T-helper 2 cell treated with Interferon-gamma antibody and Interleukin-4, amounts not matched to agents 5 μg/mL and 100 μg/mL, for 36 hours (primary cell): Measurements from ENCODE around the gene CTNNBL1.

Source experiments
- DNase-seq: peaks from one replicate; pipeline ENCODE4 v3.0.0; 2021; ENCODE audit warnings: low spot score
- H3K27ac Mint-ChIP-seq: one replicate; pipeline ENCODE4 v1.8.0; 2021; ENCODE audit warnings: mild to moderate bottlenecking, mixed read lengths
- H3K27me3 Mint-ChIP-seq: one replicate; pipeline ENCODE4 v1.8.0; 2021; ENCODE audit warnings: low read depth, mixed read lengths
- H3K36me3 Mint-ChIP-seq: one replicate; pipeline ENCODE4 v1.8.0; 2021; ENCODE audit warnings: low read depth, mixed read lengths
- H3K4me1 Mint-ChIP-seq: one replicate; pipeline ENCODE4 v1.8.0; 2021; ENCODE audit warnings: low read depth, mixed read lengths
- H3K4me3 Mint-ChIP-seq: one replicate; pipeline ENCODE4 v1.8.0; 2022; ENCODE audit warnings: mild to moderate bottlenecking, moderate library complexity, mixed read lengths
- H3K9me3 Mint-ChIP-seq: one replicate; pipeline ENCODE4 v1.8.0; 2021; ENCODE audit warnings: mixed read lengths

Gene CTNNBL1

GRCh38 chr20:37749620-37750403, 56.0 kb downstream of the CTNNBL1 start:
- H3K4me1 Mint-ChIP-seq = peaks cover 8% of the 10 kb centered on the region
- H3K27me3 Mint-ChIP-seq = no peaks in the 10 kb centered on the region
- no peaks in the 10 kb centered on the region for H3K9me3 Mint-ChIP-seq
- H3K27ac Mint-ChIP-seq = no peak overlapping the region
- no peak overlapping the region for H3K4me3 Mint-ChIP-seq
- peaks cover 24% of the 10 kb centered on the region for H3K36me3 Mint-ChIP-seq
- DNase-seq = no peak

- Mint-ChIP-seq H3K9me3 (no peaks in the 10 kb centered on the region), H3K4me1 (peaks cover 1% of the 10 kb centered on the region), H3K4me3 (no peak overlapping the region), H3K27ac (no peak overlapping the region), H3K27me3 (no peaks in the 10 kb centered on the region), H3K36me3 (peaks cover 11% of the 10 kb centered on the region)
- DNase-seq = no peak
Measured at GRCh38 chr20:37755665-37756064, 61.8 kb downstream of the CTNNBL1 start.

GRCh38 chr20:37756234-37756633, 62.4 kb downstream of the CTNNBL1 start:
- H3K27ac Mint-ChIP-seq = no peak overlapping the region
- no peak overlapping the region for H3K4me3 Mint-ChIP-seq
- DNase-seq = no peak
- peaks cover 1% of the 10 kb centered on the region for H3K4me1 Mint-ChIP-seq
- peaks cover 10% of the 10 kb centered on the region for H3K36me3 Mint-ChIP-seq
- no peaks in the 10 kb centered on the region for H3K9me3 Mint-ChIP-seq
- no peaks in the 10 kb centered on the region for H3K27me3 Mint-ChIP-seq

- H3K27ac Mint-ChIP-seq = no peak overlapping the region
- H3K4me1 Mint-ChIP-seq = peaks cover 1% of the 10 kb centered on the region
- no peak for DNase-seq
- no peaks in the 10 kb centered on the region for H3K9me3 Mint-ChIP-seq
- no peak overlapping the region for H3K4me3 Mint-ChIP-seq
- peaks cover 7% of the 10 kb centered on the region for H3K36me3 Mint-ChIP-seq
- no peaks in the 10 kb centered on the region for H3K27me3 Mint-ChIP-seq
Measured at GRCh38 chr20:37757550-37757949, 63.7 kb downstream of the CTNNBL1 start.

GRCh38 chr20:37758332-37758731, 64.5 kb downstream of the CTNNBL1 start:
- no peak for DNase-seq
- Mint-ChIP-seq H3K9me3 (no peaks in the 10 kb centered on the region), H3K4me3 (no peak overlapping the region), H3K4me1 (peaks cover 1% of the 10 kb centered on the region), H3K27me3 (no peaks in the 10 kb centered on the region), H3K36me3 (peaks cover 7% of the 10 kb centered on the region), H3K27ac (no peak overlapping the region)

GRCh38 chr20:37759052-37759553, 65.3 kb downstream of the CTNNBL1 start:
- peaks cover 4% of the 10 kb centered on the region for H3K36me3 Mint-ChIP-seq
- H3K9me3 Mint-ChIP-seq = no peaks in the 10 kb centered on the region
- H3K4me3 Mint-ChIP-seq = no peak overlapping the region
- H3K27me3 Mint-ChIP-seq = no peaks in the 10 kb centered on the region
- H3K4me1 Mint-ChIP-seq = peaks cover 1% of the 10 kb centered on the region
- DNase-seq = no peak
- H3K27ac Mint-ChIP-seq = no peak overlapping the region

- H3K27me3 Mint-ChIP-seq = no peaks in the 10 kb centered on the region
- no peaks in the 10 kb centered on the region for H3K9me3 Mint-ChIP-seq
- no peak for DNase-seq
- H3K4me1 Mint-ChIP-seq = peaks cover 1% of the 10 kb centered on the region
- no peak overlapping the region for H3K27ac Mint-ChIP-seq
- no peak overlapping the region for H3K4me3 Mint-ChIP-seq
- peaks cover 4% of the 10 kb centered on the region for H3K36me3 Mint-ChIP-seq
Measured at GRCh38 chr20:37759761-37760209, 66.0 kb downstream of the CTNNBL1 start.

GRCh38 chr20:37760322-37760721, 66.5 kb downstream of the CTNNBL1 start:
- Mint-ChIP-seq H3K9me3 (no peaks in the 10 kb centered on the region), H3K4me3 (no peak overlapping the region), H3K27me3 (no peaks in the 10 kb centered on the region), H3K4me1 (peaks cover 1% of the 10 kb centered on the region), H3K36me3 (peaks cover 6% of the 10 kb centered on the region), H3K27ac (no peak overlapping the region)
- no peak for DNase-seq

- Mint-ChIP-seq H3K9me3 (no peaks in the 10 kb centered on the region), H3K36me3 (peaks cover 7% of the 10 kb centered on the region), H3K4me3 (no peak overlapping the region), H3K4me1 (no peaks in the 10 kb centered on the region), H3K27me3 (no peaks in the 10 kb centered on the region), H3K27ac (no peak overlapping the region)
- DNase-seq = no peak
Measured at GRCh38 chr20:37762716-37763485, 69.1 kb downstream of the CTNNBL1 start.

- DNase-seq = no peak
- no peak overlapping the region for H3K27ac Mint-ChIP-seq
- H3K27me3 Mint-ChIP-seq = no peaks in the 10 kb centered on the region
- peaks cover 7% of the 10 kb centered on the region for H3K36me3 Mint-ChIP-seq
- H3K4me3 Mint-ChIP-seq = no peak overlapping the region
- H3K9me3 Mint-ChIP-seq = no peaks in the 10 kb centered on the region
- H3K4me1 Mint-ChIP-seq = no peaks in the 10 kb centered on the region
Measured at GRCh38 chr20:37764333-37764935, 70.6 kb downstream of the CTNNBL1 start.

- H3K36me3 Mint-ChIP-seq = peaks cover 11% of the 10 kb centered on the region
- H3K4me1 Mint-ChIP-seq = peaks cover 1% of the 10 kb centered on the region
- H3K9me3 Mint-ChIP-seq = no peaks in the 10 kb centered on the region
- no peak overlapping the region for H3K27ac Mint-ChIP-seq
- H3K4me3 Mint-ChIP-seq = no peak overlapping the region
- no peaks in the 10 kb centered on the region for H3K27me3 Mint-ChIP-seq
- DNase-seq = no peak
Measured at GRCh38 chr20:37770908-37771307, 77.1 kb downstream of the CTNNBL1 start.

- H3K9me3 Mint-ChIP-seq = no peaks in the 10 kb centered on the region
- no peak overlapping the region for H3K4me3 Mint-ChIP-seq
- no peak overlapping the region for H3K27ac Mint-ChIP-seq
- no peak for DNase-seq
- H3K27me3 Mint-ChIP-seq = no peaks in the 10 kb centered on the region
- peaks cover 19% of the 10 kb centered on the region for H3K36me3 Mint-ChIP-seq
- H3K4me1 Mint-ChIP-seq = peaks cover 7% of the 10 kb centered on the region
Measured at GRCh38 chr20:37773291-37773826, 79.5 kb downstream of the CTNNBL1 start.

GRCh38 chr20:37774156-37774555, 80.3 kb downstream of the CTNNBL1 start:
- Mint-ChIP-seq H3K4me1 (peaks cover 7% of the 10 kb centered on the region), H3K9me3 (no peaks in the 10 kb centered on the region), H3K27me3 (no peaks in the 10 kb centered on the region), H3K4me3 (no peak overlapping the region), H3K36me3 (peaks cover 19% of the 10 kb centered on the region), H3K27ac (no peak overlapping the region)
- DNase-seq = no peak

- Mint-ChIP-seq H3K36me3 (peaks cover 24% of the 10 kb centered on the region), H3K4me3 (no peak overlapping the region), H3K9me3 (no peaks in the 10 kb centered on the region), H3K27ac (no peak overlapping the region), H3K4me1 (peaks cover 7% of the 10 kb centered on the region), H3K27me3 (no peaks in the 10 kb centered on the region)
- DNase-seq = no peak
Measured at GRCh38 chr20:37775200-37775599, 81.4 kb downstream of the CTNNBL1 start.
